Measurements from ENCODE around the gene CHN1. TPM values are rescaled to one million over a fixed set of nuclear protein-coding genes. Genes with fewer than 3 reads are reported as not detected.

Gene CHN1
- total RNA-seq, 4 donors from 2014 or later = 11.8 to 56.7 (median 18.1) TPM

DNA sequence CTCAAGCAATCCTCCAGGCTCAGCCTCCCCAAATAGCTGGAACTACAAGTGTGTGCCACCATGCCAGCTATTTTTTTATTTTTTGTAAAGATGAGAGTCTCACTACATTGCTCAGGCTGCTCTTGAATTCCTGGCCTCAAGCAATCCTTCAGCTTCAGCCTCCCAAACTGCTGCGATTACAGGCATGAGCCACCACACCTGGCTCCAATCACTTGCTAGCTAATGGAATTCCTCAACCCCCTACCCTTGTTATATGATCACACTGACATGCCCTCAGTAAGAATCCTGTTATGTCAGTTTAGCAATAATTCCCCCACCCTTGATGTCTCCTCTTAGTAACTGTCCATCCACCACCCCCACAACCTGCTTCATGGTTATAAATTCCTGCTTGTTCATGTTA is 12.3 kb downstream of the CHN1 start:
- Histone ChIP-seq H3K4me1 (no peaks in the 10 kb centered on the region), H3K27ac (no peak overlapping the region), H3K9me3 (no peaks in the 10 kb centered on the region), H3K36me3 (no peaks in the 10 kb centered on the region), H3K27me3 (no peaks in the 10 kb centered on the region), H3K4me3 (no peak overlapping the region)
- intact Hi-C loops (cut with DNase I; ENCODE audit: low total_unique reads) = no loop called here
- TF ChIP-seq POLR2A (IDR thresholded peaks at IDR 0.05) = no peak
- TF ChIP-seq, protein P1, sequence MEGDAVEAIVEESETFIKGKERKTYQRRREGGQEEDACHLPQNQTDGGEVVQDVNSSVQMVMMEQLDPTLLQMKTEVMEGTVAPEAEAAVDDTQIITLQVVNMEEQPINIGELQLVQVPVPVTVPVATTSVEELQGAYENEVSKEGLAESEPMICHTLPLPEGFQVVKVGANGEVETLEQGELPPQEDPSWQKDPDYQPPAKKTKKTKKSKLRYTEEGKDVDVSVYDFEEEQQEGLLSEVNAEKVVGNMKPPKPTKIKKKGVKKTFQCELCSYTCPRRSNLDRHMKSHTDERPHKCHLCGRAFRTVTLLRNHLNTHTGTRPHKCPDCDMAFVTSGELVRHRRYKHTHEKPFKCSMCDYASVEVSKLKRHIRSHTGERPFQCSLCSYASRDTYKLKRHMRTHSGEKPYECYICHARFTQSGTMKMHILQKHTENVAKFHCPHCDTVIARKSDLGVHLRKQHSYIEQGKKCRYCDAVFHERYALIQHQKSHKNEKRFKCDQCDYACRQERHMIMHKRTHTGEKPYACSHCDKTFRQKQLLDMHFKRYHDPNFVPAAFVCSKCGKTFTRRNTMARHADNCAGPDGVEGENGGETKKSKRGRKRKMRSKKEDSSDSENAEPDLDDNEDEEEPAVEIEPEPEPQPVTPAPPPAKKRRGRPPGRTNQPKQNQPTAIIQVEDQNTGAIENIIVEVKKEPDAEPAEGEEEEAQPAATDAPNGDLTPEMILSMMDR (IDR thresholded peaks at IDR 0.05) = no peak
- DNase-seq = no peak

DNA sequence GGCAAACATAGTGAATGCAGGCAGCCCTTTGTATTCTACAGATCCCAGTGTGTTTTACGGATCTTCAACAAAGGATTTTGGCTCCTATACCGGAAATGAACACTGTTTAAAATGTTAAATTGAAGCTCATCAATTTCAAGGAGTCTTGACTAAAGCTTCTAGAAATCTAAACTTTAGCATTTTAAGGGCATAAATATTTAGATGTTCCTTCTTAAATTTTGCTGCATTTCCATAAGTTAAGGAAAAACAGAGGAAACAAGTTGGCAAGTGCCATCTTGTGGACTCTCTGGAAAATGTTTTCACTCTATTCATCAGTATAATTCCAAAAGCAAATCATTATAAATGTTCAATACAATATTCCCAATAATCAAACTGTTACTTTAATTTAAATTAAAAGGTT is 19.6 kb downstream of the CHN1 start:
- DNase-seq = no peak
- TF ChIP-seq, protein P1 (IDR thresholded peaks at IDR 0.05) = peak; percentile 8 to 36 (median 33)
- TF ChIP-seq POLR2A (IDR thresholded peaks at IDR 0.05) = no peak
- Histone ChIP-seq H3K27me3 (no peaks in the 10 kb centered on the region), H3K4me3 (no peak overlapping the region), H3K27ac (no peak overlapping the region), H3K36me3 (no peaks in the 10 kb centered on the region), H3K4me1 (no peaks in the 10 kb centered on the region), H3K9me3 (no peaks in the 10 kb centered on the region)
- intact Hi-C loops (cut with DNase I; ENCODE audit: low total_unique reads) = no loop called here

DNA sequence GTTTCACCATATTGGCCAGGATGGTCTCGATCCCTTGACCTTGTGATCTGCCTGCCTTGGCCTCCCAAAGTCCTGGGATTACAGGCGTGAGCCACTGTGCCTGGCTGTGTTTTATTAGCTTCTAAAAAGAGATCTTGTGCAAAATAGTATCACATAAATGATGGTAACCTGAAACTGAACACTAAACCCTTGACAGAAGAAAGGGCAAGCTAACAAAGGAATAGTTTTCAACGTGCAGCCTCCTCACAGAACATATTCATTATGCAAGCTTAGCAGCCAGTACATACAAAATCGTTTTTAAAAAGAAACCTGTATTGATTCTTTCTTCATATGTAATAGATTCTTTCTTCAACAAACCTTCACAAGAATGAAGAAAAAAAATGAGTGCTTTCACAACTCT is 20.6 kb downstream of the CHN1 start:
- H3K27me3 ChIP-seq = no peaks in the 10 kb centered on the region
- H3K27ac ChIP-seq = no peak overlapping the region
- no peaks in the 10 kb centered on the region for H3K9me3 ChIP-seq
- H3K4me3 ChIP-seq = no peak overlapping the region
- TF ChIP-seq POLR2A (IDR thresholded peaks at IDR 0.05) = no peak
- TF ChIP-seq, protein P1 (IDR thresholded peaks at IDR 0.05) = no peak
- intact Hi-C loops (cut with DNase I; ENCODE audit: low total_unique reads) = no loop called here
- H3K4me1 ChIP-seq = no peaks in the 10 kb centered on the region
- no peak for DNase-seq
- no peaks in the 10 kb centered on the region for H3K36me3 ChIP-seq

DNA sequence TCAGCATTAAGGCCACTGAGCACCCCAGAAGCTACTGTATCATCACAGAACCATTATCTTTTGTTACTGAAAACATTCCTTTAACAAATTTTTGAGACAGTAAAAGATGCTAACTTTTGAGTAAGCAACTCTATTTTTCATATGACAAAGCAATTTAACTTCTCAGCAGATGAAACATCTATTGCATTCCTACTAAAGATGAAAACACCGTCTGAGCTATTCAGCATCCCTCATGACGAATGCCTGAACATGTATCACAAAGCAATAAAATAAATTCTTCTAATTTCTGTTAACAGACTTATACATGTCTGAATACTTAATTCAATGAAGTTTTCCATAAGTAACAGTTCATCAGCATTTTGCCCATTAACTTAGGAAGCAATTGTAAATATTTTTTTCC is 23.9 kb downstream of the CHN1 start:
- Histone ChIP-seq H3K9me3 (no peaks in the 10 kb centered on the region), H3K36me3 (no peaks in the 10 kb centered on the region), H3K27ac (no peak overlapping the region), H3K4me1 (no peaks in the 10 kb centered on the region), H3K4me3 (no peak overlapping the region), H3K27me3 (no peaks in the 10 kb centered on the region)
- TF ChIP-seq, protein P1 (IDR thresholded peaks at IDR 0.05) = no peak
- intact Hi-C loops (cut with DNase I; ENCODE audit: low total_unique reads) = no loop called here
- DNase-seq = no peak

DNA sequence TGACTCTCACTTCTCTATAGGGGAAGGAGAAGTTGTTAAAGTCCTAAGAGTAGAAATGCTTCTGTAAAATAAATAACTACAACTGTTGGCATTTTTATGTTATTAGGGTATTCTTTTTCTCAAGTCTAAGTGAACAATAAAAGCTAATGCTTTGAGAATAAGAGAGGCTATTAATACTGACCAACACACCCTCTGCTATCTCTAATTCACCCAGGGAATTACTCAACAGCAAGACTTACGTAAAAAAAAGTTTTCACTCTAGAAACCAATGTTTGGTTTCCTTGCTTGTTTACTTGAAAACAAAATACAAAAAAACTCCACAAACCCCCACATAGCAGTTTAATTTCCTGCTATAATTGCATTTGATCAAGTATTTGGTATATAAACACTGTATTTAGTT is 25.2 kb downstream of the CHN1 start:
- TF ChIP-seq, protein P1 (IDR thresholded peaks at IDR 0.05) = no peak
- no peak for TF ChIP-seq POLR2A (IDR thresholded peaks at IDR 0.05)
- H3K4me1 ChIP-seq = no peaks in the 10 kb centered on the region
- no peak for DNase-seq
- no peaks in the 10 kb centered on the region for H3K9me3 ChIP-seq
- H3K27me3 ChIP-seq = no peaks in the 10 kb centered on the region
- no peak overlapping the region for H3K4me3 ChIP-seq
- intact Hi-C loops (cut with DNase I; ENCODE audit: low total_unique reads) = no loop called here
- H3K27ac ChIP-seq = no peak overlapping the region
- no peaks in the 10 kb centered on the region for H3K36me3 ChIP-seq
